ENCODE data around the gene BBIP1.

The BBIP1 gene

GRCh38 chr10:110966146-110966545, 47.2 kb upstream of the BBIP1 start:
- Histone ChIP-seq H3K9ac (ENCODE audit: low read length) (no peak overlapping the region), H3K4me3 (ENCODE audit: insufficient read depth, low read length, poor library complexity, severe bottlenecking) (no peak overlapping the region), H3K36me3 (ENCODE audit: low read length) (peaks cover 36% of the 10 kb centered on the region; the same call in 1 of the 2 replicates), H3K4me2 (ENCODE audit: low read depth, low read length, poor library complexity, severe bottlenecking) (no peak overlapping the region), H3K9me3 (ENCODE audit: insufficient read depth, low read length) (no peaks in the 10 kb centered on the region), H3K9me2 (replicated peaks; ENCODE audit: insufficient read depth, low read length) (no peaks in the 10 kb centered on the region), H3K79me2 (ENCODE audit: insufficient read depth, low read length) (peaks cover 98% of the 10 kb centered on the region), H3K27ac (ENCODE audit: low read depth, low read length) (no peak overlapping the region), H3F3A (ENCODE audit: insufficient read depth) (peaks cover 28% of the 10 kb centered on the region; the same call in 1 of the 2 replicates), H2AFZ (ENCODE audit: low read depth, low read length, severe bottlenecking) (no peak overlapping the region), H3K27me3 (ENCODE audit: low read length) (no peaks in the 10 kb centered on the region), H4K20me1 (ENCODE audit: low read depth, low read length) (peaks cover 61% of the 10 kb centered on the region)
- TF ChIP-seq EZH2phosphoT487 (conservative IDR thresholded peaks at IDR 0.05; ENCODE audit: low read length) (no peak), CTCF (IDR thresholded peaks at IDR 0.05; ENCODE audit: insufficient read depth, low read length, poor library complexity, severe bottlenecking) (no peak)

GRCh38 chr10:110965216-110965615, 46.2 kb upstream of the BBIP1 start:
- H3K9me3 ChIP-seq (ENCODE audit: insufficient read depth, low read length): no peaks in the 10 kb centered on the region
- H3K36me3 ChIP-seq (ENCODE audit: low read length): peaks cover 36% of the 10 kb centered on the region; the same call in 1 of the 2 replicates
- H2AFZ ChIP-seq (ENCODE audit: low read depth, low read length, severe bottlenecking): no peak overlapping the region
- peaks cover 98% of the 10 kb centered on the region for H3K79me2 ChIP-seq (ENCODE audit: insufficient read depth, low read length)
- H3K27ac ChIP-seq (ENCODE audit: low read depth, low read length): no peak overlapping the region
- H3K9me2 ChIP-seq (replicated peaks; ENCODE audit: insufficient read depth, low read length): no peaks in the 10 kb centered on the region
- H3K4me2 ChIP-seq (ENCODE audit: low read depth, low read length, poor library complexity, severe bottlenecking): no peak overlapping the region
- TF ChIP-seq CTCF (IDR thresholded peaks at IDR 0.05; ENCODE audit: insufficient read depth, low read length, poor library complexity, severe bottlenecking) (no peak), EZH2phosphoT487 (conservative IDR thresholded peaks at IDR 0.05; ENCODE audit: low read length) (no peak)
- no peak overlapping the region for H3K9ac ChIP-seq (ENCODE audit: low read length)
- H3F3A ChIP-seq (ENCODE audit: insufficient read depth): peaks cover 28% of the 10 kb centered on the region; the same call in 1 of the 2 replicates
- H3K4me3 ChIP-seq (ENCODE audit: insufficient read depth, low read length, poor library complexity, severe bottlenecking): no peak overlapping the region
- no peaks in the 10 kb centered on the region for H3K27me3 ChIP-seq (ENCODE audit: low read length)
- H4K20me1 ChIP-seq (ENCODE audit: low read depth, low read length): peaks cover 59% of the 10 kb centered on the region

GRCh38 chr10:110964681-110965080, 45.7 kb upstream of the BBIP1 start:
- no peak overlapping the region for H3K4me2 ChIP-seq (ENCODE audit: low read depth, low read length, poor library complexity, severe bottlenecking)
- H3K9me2 ChIP-seq (replicated peaks; ENCODE audit: insufficient read depth, low read length): no peaks in the 10 kb centered on the region
- TF ChIP-seq CTCF (IDR thresholded peaks at IDR 0.05; ENCODE audit: insufficient read depth, low read length, poor library complexity, severe bottlenecking) (no peak), EZH2phosphoT487 (conservative IDR thresholded peaks at IDR 0.05; ENCODE audit: low read length) (no peak)
- peaks cover 27% of the 10 kb centered on the region; the same call in 1 of the 2 replicates for H3F3A ChIP-seq (ENCODE audit: insufficient read depth)
- H3K27ac ChIP-seq (ENCODE audit: low read depth, low read length): no peak overlapping the region
- H3K27me3 ChIP-seq (ENCODE audit: low read length): no peaks in the 10 kb centered on the region
- no peak overlapping the region for H2AFZ ChIP-seq (ENCODE audit: low read depth, low read length, severe bottlenecking)
- peaks cover 54% of the 10 kb centered on the region for H4K20me1 ChIP-seq (ENCODE audit: low read depth, low read length)
- H3K9me3 ChIP-seq (ENCODE audit: insufficient read depth, low read length): no peaks in the 10 kb centered on the region
- peaks cover 98% of the 10 kb centered on the region for H3K79me2 ChIP-seq (ENCODE audit: insufficient read depth, low read length)
- peaks cover 36% of the 10 kb centered on the region; the same call in 1 of the 2 replicates for H3K36me3 ChIP-seq (ENCODE audit: low read length)
- no peak overlapping the region for H3K4me3 ChIP-seq (ENCODE audit: insufficient read depth, low read length, poor library complexity, severe bottlenecking)
- no peak overlapping the region for H3K9ac ChIP-seq (ENCODE audit: low read length)
